NK-92 (cell line): ENCODE measurements around the gene ANKRD13A.
"Not testable (repeated sequence)": the region's sequence is repeated elsewhere in the genome, so short reads cannot be mapped to it uniquely, and the experiment has no call there.

Experiments used
- DNase-seq: peaks from one replicate; lab custom pipeline; 2025; ENCODE audit not compliant: unreplicated experiment; lab: John Stamatoyannopoulos, UW

ANKRD13A gene

GRCh38 chr12:110077800-110078199 lies 78.6 kb downstream of the ANKRD13A start:
- no peak for DNase-seq

DNA sequence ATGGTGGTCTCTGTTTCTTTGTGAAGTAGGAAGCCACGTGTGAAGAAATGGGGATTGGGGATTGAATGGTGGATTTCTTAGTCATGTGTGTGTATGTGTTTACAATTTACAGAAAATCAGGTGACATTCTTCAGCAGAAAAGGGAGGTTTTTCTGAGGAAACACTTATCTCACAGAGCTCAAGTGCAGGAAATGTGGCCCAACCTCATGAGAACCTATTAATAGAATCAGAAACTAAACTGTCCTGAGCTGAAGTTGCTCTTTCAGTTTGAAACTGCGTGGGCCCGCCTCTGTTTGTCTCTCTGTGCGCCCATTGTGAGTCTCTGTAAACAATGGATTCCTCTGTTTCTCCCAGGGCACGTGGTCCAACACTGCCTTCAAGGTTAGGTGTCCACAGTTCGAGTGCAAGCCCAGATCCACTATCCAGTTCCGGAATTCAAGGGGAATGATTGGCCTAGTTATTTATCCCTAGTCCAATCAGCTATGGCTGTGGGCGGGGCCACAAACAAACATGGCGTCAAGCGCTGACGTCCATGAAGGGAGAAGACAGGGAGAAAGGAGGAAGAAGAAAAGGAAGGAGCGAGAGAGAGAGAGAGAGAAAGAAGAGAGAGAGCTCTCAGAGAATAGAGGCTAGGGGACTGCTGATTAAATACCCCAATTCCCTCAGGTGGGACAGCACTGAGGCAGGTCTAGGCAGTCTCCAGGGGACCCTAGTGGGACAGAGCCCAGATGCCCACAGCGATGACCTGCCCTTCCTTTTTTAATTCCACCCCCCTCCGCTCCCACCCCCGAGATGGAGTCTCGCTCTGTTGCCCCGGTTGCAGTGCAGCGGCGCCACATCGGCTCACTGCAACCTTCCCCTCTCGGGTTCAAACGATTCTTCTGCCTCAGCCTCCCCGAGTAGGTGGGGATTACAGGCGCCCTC lies 80.5 kb downstream of the ANKRD13A start:
- DNase-seq = no peak

DNA sequence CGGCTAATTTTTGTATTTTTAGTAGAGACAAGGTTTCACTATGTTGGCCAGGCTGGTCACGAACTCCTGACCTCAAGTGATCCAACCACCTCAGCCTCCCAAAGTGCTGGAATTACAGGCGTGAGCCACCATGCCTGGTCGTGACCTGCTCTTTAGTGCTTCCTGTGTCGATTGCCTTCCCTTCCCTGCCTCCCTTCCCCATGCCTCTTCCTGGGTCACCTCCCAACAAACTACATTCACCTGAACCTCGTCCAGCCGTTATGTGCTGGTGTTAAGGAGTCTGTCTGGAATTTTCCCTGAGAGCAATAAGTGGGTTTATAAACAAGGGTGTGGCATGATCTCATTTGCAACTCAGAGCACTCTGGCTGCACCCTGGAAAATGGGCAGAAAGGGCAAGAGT lies 81.2 kb downstream of the ANKRD13A start:
- DNase-seq = no peak

- no peak for DNase-seq
These were observed 85.2 kb downstream of the ANKRD13A start for GRCh38 chr12:110084314-110085015.

- DNase-seq = not testable (repeated sequence)
These were observed 89.0 kb downstream of the ANKRD13A start for GRCh38 chr12:110088216-110088615.

- no peak for DNase-seq
These were observed 89.7 kb downstream of the ANKRD13A start for GRCh38 chr12:110088936-110089335.
